NCI-H2171 treated with DMSO at 0.1 percent for 48 hours (cell line): Measurements from ENCODE around the gene MFAP4.

Experiments used
- DNase-seq: peaks from one replicate; lab custom pipeline; 2025; lab: John Stamatoyannopoulos, UW

Gene MFAP4

GRCh38 chr17:19333736-19334290 is 53.2 kb downstream of the MFAP4 start:
- no peak for DNase-seq
